Measurements from ENCODE around the gene IRF7.

GRCh38 chr11:659532-660085 is 43.9 kb upstream of the IRF7 start:
- TF ChIP-seq CTCF (IDR thresholded peaks at IDR 0.05): no peak
- TF ChIP-seq POLR2A (IDR thresholded peaks at IDR 0.05): no peak

Measured in heart left ventricle (tissue), 13 donors.